Measurements from ENCODE around the gene UNC13B.

The UNC13B gene

GRCh38 chr9:35340046-35340445 is 178.2 kb downstream of the UNC13B start:
- no peak for DNase-seq

- DNase-seq: no peak
Observed at GRCh38 chr9:35341021-35341420, 179.2 kb downstream of the UNC13B start.

DNA sequence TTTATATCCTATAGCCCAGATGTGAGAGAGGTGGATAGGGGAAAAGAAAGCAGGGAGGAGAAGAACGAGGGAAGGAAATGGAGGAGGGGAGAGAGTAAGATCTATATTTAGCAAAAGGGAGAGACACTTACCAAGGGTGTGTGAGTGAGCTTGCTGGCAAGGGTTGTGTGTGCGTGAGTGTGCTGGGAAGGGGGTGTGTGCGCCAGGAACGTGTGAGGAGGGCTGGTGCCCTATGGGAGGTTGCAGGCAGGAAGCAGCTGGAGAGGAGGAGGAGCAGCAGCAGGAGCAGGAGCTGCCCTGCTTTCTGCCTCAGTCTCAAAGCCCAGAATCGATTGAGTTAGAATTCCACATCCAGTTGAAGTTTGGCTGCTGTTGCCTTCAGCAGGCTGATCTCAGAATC is 179.8 kb downstream of the UNC13B start:
- DNase-seq: no peak

- no peak for DNase-seq
Observed at GRCh38 chr9:35342221-35342958, 180.6 kb downstream of the UNC13B start.

DNA sequence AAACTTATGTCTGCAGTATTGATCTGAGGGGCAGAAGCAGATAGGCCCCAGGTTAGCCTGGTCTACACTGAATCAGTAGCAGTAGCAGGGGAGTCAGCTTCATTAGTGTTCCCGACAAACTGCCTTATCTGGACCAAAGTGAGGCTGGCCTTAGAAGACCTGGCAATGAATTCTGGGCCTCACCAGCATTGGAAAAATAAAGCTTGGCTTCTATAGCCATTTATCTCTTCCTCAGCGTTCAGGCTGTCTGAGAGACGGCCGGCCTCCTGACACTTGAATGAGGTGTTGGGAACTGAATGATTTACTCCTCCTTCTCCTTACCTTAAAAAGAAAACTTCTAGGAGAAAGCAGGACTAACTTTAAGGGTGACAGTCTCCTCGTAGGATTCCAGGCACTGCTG is 186.3 kb downstream of the UNC13B start:
- no peak for DNase-seq

DNA sequence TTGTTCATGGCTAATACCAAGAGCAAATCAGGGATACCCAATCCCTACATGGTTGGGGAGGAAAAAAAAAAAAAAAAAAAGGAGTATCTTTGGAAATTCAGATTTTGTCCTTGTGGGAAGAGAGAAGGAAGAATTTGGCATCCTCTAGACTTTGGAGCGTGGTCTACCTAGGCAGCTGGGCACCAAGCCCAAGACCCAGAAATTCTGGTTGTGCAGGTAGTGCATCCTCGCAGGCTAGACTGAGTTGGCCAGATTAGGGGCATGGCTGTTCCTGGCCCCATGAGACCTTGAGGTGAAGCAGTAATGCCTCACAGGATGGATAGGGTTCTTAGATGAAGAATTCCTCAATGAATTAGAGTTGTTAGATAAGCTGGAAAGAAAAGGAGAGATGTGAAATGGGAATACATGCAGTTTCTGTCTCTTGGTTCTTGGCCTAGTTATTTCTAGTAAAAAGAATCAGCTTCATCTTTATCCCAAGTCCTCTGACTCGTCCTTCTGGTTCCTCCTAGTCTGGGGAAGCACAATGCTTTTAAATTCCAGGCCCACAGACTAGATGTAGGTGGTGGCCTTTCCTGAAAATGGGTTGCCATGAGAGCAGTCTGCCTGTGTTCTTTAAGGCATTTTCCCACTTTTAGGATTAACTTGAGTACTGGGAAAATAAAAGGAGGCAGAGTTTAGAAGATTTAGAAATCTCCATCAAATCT is 187.6 kb downstream of the UNC13B start:
- no peak for DNase-seq

- no peak for DNase-seq
Observed at GRCh38 chr9:35350212-35350611, 188.4 kb downstream of the UNC13B start.

GRCh38 chr9:35350827-35351549 is 189.2 kb downstream of the UNC13B start:
- no peak for DNase-seq

GRCh38 chr9:35353731-35354365 is 192.0 kb downstream of the UNC13B start:
- DNase-seq: no peak

DNA sequence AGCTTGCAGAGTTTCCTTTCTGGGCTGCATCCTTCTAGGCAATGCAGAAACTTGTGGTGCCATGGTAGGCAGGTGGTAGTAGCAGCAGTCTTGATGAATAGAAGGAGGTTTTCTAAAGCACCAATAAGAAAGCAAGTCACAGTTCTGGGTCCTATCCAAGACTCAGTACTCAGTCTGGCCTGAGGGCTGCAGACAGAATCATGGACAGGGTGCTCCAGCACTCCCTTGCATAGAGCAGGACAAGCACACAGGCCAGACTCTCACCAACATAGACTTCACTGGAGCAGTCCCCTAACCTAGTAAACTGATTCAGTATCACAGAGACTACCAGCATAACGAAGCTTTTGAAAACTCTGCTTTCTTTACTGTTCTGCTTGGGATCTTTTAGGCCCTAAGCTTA is 194.1 kb downstream of the UNC13B start:
- no peak for DNase-seq

DNA sequence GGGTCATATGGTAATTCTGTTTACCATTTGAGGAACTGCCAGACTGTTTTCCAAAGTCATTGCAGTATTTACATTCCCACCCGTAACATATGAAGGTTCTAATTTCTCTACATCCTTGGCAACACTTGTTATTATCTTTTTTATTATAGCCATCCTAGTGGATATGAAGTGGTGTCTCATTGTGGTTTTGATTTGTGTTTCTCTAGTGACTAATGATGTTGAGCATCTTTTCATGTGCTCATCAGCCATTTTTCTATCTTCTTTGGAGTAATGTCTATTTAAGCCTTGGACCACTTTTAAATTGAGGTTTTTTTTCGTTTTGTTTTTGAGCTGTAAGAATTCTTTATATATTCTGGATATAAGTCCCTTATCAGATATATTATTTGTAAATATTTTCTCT is 195.3 kb downstream of the UNC13B start:
- no peak for DNase-seq

DNA sequence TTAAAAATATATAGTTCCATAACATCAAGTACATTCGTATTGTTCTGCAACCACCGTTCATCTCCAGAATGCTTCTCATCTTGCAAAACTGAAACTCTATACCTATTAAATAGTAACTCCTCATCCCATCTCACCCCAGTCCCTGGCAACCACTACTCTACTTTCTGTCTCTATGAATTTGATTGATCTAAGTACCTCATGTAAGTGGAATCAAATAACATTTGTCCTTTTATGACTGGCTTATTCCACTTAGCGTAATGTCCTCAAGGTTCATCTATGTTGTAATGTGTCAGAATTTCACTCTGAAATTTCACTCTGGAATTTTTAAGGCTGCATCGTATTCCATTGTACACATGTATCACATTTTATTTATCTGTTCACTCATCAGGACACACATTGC is 196.0 kb downstream of the UNC13B start:
- no peak for DNase-seq

DNA sequence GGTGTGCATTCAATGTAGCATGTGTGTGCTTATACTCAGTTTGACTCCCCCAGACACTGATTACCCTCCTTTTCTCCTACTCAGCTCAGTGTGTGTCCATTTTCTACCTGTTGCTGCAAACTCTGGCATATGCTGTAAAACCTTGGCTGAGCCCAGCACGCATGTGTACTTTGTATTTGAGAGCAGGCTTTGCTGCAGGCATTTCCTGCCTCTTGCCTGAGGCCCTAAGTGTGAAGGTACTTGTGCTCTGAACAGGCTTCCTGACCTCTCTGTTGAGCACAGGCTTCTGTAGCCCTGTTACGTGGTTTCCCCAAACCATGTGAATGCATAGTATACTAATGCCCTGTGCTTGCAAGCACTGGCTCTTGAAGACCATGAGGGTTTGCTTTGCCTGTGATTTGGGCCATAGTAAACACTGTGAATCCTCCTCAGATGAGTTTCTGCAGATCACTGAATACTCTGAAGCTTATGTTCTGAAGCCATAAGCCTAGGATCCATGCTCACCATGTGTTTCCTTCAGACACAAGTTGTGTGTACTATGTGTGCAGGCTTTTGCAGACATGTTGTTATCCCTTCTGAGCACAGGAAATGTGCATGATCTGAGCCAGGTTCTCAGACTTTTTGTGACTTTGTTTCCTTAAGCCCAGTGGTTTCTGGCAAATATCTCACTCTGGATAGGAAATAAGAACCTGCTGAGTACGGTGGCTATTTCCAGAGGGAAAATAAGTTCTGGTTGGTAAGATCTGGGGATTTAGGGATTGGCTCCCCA is 203.2 kb downstream of the UNC13B start:
- no peak for DNase-seq

GRCh38 chr9:35366627-35367026 is 204.8 kb downstream of the UNC13B start:
- no peak for DNase-seq

DNA sequence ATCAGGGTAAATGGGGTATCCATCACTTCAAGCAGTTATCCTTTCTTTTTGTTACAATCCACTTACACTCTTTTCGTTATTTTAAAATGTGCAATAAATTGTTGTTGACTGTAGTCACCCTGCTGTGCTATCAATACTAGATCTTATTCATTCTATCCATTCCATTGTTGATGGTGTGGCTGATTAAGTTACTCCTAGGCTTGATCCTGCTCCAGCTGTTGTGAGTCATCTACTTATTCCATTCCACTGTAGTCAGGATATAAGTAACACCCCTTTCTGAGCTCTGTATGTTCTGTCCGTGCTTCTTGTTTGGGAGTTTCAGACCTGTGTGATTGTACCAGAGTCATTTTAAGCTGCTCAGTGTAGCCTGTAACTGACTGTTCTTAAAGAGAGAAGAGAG is 205.6 kb downstream of the UNC13B start:
- DNase-seq: no peak

GRCh38 chr9:35370241-35370640 is 208.4 kb downstream of the UNC13B start:
- DNase-seq: no peak

GRCh38 chr9:35374436-35374835 is 212.6 kb downstream of the UNC13B start:
- no peak for DNase-seq

GRCh38 chr9:35374910-35375309 is 213.1 kb downstream of the UNC13B start:
- no peak for DNase-seq

- no peak for DNase-seq
Observed at GRCh38 chr9:35380039-35380438, 218.2 kb downstream of the UNC13B start.

- DNase-seq: no peak
Observed at GRCh38 chr9:35380619-35381018, 218.8 kb downstream of the UNC13B start.

DNA sequence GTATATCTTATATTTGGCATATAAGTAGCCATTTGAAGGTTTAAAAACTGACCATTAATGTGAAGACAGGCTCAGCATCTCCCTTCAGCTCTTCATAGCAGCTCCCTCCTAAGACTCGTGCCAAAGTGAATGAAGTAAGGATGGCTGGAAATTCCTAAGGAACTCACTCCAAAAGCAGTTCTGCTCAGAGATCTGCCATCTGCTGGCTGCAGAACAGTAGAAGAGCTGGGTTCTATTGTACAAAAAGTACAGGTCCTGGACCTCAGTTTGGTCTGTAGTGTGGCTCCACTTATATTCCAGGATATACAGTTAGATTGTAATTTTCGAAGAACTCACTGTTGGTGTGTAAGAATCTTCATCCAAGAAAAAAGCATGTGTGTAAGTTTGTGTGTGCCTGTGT is 223.2 kb downstream of the UNC13B start:
- DNase-seq: no peak

GRCh38 chr9:35395076-35395705 is 233.4 kb downstream of the UNC13B start:
- DNase-seq: no peak
